Measurements from ENCODE around the gene VMA21. TPM values are rescaled to one million over a fixed set of nuclear protein-coding genes. Genes with fewer than 3 reads are reported as not detected.

Gene VMA21
- total RNA-seq, 2 donors from 2014 or later = 22.7 to 22.9 TPM

DNA sequence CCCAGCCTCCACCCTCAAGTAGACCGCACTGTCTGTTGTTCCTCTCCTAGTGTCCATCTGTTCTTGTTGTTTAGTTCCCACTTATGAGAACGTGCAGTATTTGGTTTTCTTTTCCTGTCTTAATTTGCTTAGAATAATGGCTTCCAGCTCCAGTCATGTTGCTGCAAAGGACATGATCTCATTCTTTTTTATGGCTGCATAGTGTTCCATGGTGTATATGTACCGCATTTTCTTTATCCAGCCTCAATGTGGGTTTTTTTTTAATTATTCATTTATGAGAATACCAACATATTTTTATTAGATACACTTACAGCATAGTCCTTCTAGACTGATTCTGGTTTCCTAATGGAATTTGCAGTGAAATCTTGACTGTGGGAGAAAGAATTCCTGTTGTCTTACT is 1.3 kb downstream of the VMA21 start:
- no peaks in the 10 kb centered on the region for H3K27me3 Mint-ChIP-seq
- ATAC-seq (no peak), DNase-seq (no peak)
- no peaks in the 10 kb centered on the region for H3K36me3 Mint-ChIP-seq (ENCODE audit: low read depth)
- H3K27ac Mint-ChIP-seq = peak overlapping the region; percentile 54
- peak overlapping the region; percentile 50 for H3K4me3 Mint-ChIP-seq
- peaks cover 31% of the 10 kb centered on the region for H3K4me1 Mint-ChIP-seq
- no peaks in the 10 kb centered on the region for H3K9me3 ChIP-seq (ENCODE audit: control insufficient read depth, low read length, poor library complexity, severe bottlenecking)

DNA sequence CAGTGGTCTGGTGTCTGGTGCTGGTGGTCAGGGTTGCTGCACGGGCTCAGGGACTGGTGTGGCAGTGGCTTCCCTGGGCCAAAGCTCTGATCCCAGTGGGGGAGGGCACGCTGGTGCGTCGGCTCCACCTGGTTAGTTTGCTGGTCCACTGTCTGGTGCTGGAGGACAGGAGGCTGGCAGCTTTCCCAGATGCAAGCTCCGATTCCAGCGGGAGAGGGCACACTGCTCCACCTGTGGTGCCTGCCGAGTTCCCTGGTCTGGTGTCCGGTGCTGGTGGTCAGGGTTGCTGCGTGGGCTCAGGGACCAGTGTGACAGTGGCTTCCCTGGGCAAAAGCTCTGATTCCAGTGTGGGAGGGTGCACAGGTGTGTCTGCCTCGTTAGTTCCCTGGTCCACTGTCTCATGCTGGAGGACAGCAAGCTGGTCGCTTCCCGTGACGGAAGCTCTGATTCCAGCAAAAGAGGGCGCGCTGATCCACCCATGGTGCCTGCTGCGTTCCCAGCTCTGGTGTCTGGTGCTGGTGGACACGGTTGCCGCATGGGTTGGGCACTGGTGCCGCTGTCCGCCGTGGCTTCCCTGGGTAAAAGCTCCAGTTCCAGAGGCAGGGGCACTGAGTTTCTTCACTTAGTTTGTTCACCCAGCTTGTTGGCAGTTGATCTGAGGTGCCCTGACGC is 5.8 kb downstream of the VMA21 start:
- no peak overlapping the region for H3K4me3 Mint-ChIP-seq
- H3K27ac Mint-ChIP-seq = no peak overlapping the region
- DNase-seq (no peak), ATAC-seq (no peak)
- H3K27me3 Mint-ChIP-seq = no peaks in the 10 kb centered on the region
- H3K36me3 Mint-ChIP-seq (ENCODE audit: low read depth) = no peaks in the 10 kb centered on the region
- no peaks in the 10 kb centered on the region for H3K9me3 ChIP-seq (ENCODE audit: control insufficient read depth, low read length, poor library complexity, severe bottlenecking)
- H3K4me1 Mint-ChIP-seq = peaks cover 24% of the 10 kb centered on the region

DNA sequence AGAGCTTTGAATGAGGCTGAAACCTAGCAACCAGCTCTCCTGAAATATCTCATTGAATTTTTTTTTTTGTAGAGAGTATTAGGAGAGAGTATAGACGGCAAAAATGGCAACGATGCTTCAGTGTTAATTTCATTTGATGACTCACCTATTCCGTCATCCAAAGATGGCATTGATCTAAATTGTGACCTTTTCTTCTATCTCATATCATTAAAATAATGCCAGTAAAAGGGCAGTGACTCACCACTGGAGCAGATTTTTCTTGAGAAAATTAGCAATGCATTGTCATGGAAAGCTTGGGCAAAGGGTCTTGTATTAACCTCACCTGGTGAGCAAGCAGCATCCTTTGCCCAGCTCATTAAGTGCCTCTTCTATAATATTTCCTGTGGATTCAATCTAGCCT is 19.6 kb downstream of the VMA21 start:
- Mint-ChIP-seq H3K27ac (no peak overlapping the region), H3K36me3 (ENCODE audit: low read depth) (peaks cover 2% of the 10 kb centered on the region), H3K4me1 (no peaks in the 10 kb centered on the region), H3K4me3 (no peak overlapping the region), H3K27me3 (no peaks in the 10 kb centered on the region)
- no peaks in the 10 kb centered on the region for H3K9me3 ChIP-seq (ENCODE audit: control insufficient read depth, low read length, poor library complexity, severe bottlenecking)
- DNase-seq (no peak), ATAC-seq (no peak)

DNA sequence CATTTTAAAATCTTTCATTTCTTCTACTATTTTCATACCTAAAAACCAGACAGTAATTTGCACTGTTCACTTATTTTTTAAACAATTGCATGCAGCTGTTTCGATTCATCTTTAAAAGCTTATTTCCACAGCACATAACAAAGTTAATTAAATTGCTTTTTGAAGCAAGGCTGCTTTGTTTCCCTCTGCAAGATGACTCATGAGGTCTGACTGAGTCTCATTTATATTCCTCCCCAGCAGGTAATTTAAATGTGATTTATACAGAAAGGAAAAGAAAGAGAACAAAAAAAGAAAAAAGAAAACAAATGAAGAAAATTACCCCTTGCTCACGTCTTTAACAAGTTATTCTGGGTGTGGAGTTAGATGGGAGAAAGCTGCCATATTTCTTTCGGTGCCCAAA is 22.8 kb downstream of the VMA21 start:
- peaks cover 2% of the 10 kb centered on the region for H3K36me3 Mint-ChIP-seq (ENCODE audit: low read depth)
- no peak overlapping the region for H3K4me3 Mint-ChIP-seq
- no peak overlapping the region for H3K27ac Mint-ChIP-seq

DNA sequence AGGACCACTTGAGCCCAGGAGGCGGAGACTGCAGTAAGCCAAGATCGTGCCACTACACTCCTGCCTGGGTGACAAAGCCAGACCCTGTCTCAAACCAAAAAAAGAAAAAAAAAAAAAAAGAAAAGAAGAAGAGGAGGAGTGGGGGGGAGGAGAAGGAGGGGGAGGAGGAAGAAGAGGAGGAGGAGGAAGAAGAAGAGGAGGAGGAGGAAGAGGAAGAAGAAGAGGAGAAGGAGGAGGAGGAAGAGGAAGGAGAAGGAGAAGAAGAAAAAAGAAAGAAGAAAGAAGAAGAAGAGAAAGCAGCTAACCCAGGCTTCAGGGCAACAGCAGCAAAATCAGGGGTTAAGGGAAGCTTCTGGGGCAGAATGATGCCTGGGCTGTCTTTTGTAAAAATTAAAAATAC is 27.5 kb downstream of the VMA21 start:
- Mint-ChIP-seq H3K27me3 (no peaks in the 10 kb centered on the region), H3K27ac (no peak overlapping the region), H3K4me3 (no peak overlapping the region), H3K4me1 (no peaks in the 10 kb centered on the region), H3K36me3 (ENCODE audit: low read depth) (no peaks in the 10 kb centered on the region)
- no peak for ATAC-seq
- no peaks in the 10 kb centered on the region for H3K9me3 ChIP-seq (ENCODE audit: control insufficient read depth, low read length, poor library complexity, severe bottlenecking)
- DNase-seq = no peak

More for the DNA sequence above, 22.8 kb downstream of the VMA21 start:
- no peaks in the 10 kb centered on the region for H3K9me3 ChIP-seq (ENCODE audit: control insufficient read depth, low read length, poor library complexity, severe bottlenecking)
- DNase-seq = no peak
- Mint-ChIP-seq H3K27me3 (no peaks in the 10 kb centered on the region), H3K4me1 (no peaks in the 10 kb centered on the region)
- no peak for ATAC-seq

DNA sequence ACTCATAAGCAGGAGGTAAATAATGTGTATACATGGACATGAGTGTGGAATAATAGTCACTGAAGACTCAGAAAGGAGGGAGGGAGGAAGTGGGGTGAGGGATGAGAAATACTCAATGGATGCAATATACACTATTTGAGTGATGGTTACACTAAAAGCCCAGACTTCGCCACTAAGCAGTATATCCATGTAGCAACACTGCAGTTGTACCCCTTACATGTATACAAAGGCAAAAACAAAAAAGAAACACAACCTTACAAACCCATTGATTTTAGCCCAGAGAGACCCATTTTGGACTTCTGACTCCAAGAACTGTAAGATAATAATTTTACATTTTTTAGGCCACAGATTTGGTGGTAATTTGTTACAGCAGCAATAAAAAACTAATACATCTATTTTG is 51.5 kb downstream of the VMA21 start:
- no peak overlapping the region for H3K27ac Mint-ChIP-seq
- ATAC-seq = no peak
- no peaks in the 10 kb centered on the region for H3K27me3 Mint-ChIP-seq
- no peaks in the 10 kb centered on the region for H3K9me3 ChIP-seq (ENCODE audit: control insufficient read depth, low read length, poor library complexity, severe bottlenecking)
- no peak overlapping the region for H3K4me3 Mint-ChIP-seq
- H3K36me3 Mint-ChIP-seq (ENCODE audit: low read depth) = no peaks in the 10 kb centered on the region
- DNase-seq = no peak
- H3K4me1 Mint-ChIP-seq = no peaks in the 10 kb centered on the region

DNA sequence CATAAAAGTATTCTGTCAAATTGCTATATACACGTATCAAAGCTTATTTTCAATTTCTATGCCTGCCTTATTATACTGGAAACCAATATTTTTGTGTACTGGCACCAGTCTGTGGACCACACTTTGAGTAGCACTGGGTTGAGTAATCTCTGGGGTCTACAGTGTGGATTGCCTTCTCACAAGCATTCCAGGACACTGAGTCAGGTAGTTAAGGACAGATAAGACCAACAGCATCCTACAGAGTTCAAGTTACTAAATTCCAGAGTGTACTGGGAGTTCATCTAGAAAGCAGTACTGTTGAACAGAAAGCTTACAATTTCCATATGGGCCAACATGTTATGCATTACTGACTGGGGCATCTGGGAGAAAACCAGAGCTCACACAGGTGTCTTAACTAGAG is 61.8 kb downstream of the VMA21 start:
- Mint-ChIP-seq H3K36me3 (ENCODE audit: low read depth) (no peaks in the 10 kb centered on the region), H3K27ac (no peak overlapping the region), H3K27me3 (no peaks in the 10 kb centered on the region), H3K4me3 (no peak overlapping the region), H3K4me1 (no peaks in the 10 kb centered on the region)
- DNase-seq (no peak), ATAC-seq (no peak)
- no peaks in the 10 kb centered on the region for H3K9me3 ChIP-seq (ENCODE audit: control insufficient read depth, low read length, poor library complexity, severe bottlenecking)

Other genes with a start within 250 kb of the VMA21 start
- not detected for gene GPR50, start 220.6 kb upstream of the VMA21 start, total RNA-seq
- not detected for gene PASD1, start 166.5 kb downstream of the VMA21 start, total RNA-seq